HFF-Myc (cell line): Measurements from ENCODE around the gene VWF.
A peak's percentile ranks its signal among the peaks of the same experiment; 100 is the strongest.

Experiments used
- DNase-seq: peaks from one replicate; pipeline ENCODE4 v3.0.0-alpha.2; 2011; ENCODE audit warnings: low read depth; ENCODE audit errors: extremely low read depth
- H3K4me3 ChIP-seq: replicated peaks from 2 replicates; pipeline ENCODE4 v1.5.1; 2011; ENCODE audit warnings: low read depth, mild to moderate bottlenecking, control low read depth, low read length
- CTCF ChIP-seq: IDR thresholded peaks from 2 replicates; pipeline ENCODE4 v1.5.1; 2012; ENCODE audit warnings: mild to moderate bottlenecking, low read depth, low read length, control low read depth; ENCODE audit errors: missing control alignments

Gene VWF

GRCh38 chr12:5976196-5976595, 148.3 kb downstream of the VWF start:
- no peak for TF ChIP-seq CTCF
- DNase-seq, result no peak
- no peak overlapping the region for H3K4me3 ChIP-seq

GRCh38 chr12:5973461-5974115, 150.9 kb downstream of the VWF start:
- no peak for DNase-seq
- no peak overlapping the region for H3K4me3 ChIP-seq
- TF ChIP-seq CTCF, result no peak

- no peak overlapping the region for H3K4me3 ChIP-seq
- DNase-seq, result no peak
- no peak for TF ChIP-seq CTCF
Observed at GRCh38 chr12:5972387-5972786, 152.1 kb downstream of the VWF start.

DNA sequence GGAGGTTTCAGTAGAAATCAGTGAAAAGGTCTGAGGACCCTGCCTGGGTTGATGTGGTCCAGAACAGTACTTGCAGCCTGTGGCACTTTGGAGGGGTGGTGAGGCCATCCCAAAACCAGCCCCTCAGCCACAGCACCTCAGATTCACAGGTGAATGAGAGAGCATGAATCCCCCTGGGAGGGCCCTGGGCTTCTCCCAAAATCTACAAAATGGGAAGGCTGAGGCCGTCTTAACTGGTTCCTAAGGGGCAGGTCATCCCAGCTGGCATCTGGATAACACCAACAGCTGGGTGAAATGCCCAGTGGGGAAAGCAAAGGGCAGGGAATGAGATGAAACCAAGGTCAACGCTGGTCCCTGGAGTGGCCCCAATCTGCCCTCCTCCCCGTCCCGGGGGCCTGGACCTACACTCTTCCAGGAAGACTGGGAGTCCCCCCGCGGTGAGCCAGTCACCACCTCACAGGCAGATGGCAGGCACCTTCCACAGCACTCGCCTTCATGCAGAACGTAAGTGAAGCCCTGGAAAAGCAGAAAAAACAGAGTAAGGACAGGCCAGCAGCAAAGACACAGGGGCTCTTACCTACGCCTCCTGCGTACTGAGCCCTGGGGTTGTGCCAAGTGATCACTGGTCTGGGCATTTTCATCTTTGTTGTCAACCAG, 153.1 kb downstream of the VWF start:
- no peak overlapping the region for H3K4me3 ChIP-seq
- no peak for DNase-seq
- no peak for TF ChIP-seq CTCF

GRCh38 chr12:5969974-5970690, 154.3 kb downstream of the VWF start:
- no peak for DNase-seq

More at GRCh38 chr12:5969974-5970690, 154.3 kb downstream of the VWF start:
- no peak overlapping the region for H3K4me3 ChIP-seq
- peak; percentile 4 for TF ChIP-seq CTCF
